Activated naive CD8-positive, alpha-beta T cell treated with anti-CD3 and anti-CD28 coated beads, Interleukin-2, amount 50 U/mL, for 16 hours (primary cell): Measurements from ENCODE around the gene NLK.
"Not testable (repeated sequence)": the region's sequence is repeated elsewhere in the genome, so short reads cannot be mapped to it uniquely, and the experiment has no call there.

Source experiments
- DNase-seq: peaks from one replicate; pipeline ENCODE4 v3.0.0-alpha.2; 2020; ENCODE audit warnings: low read depth, low spot score

The NLK gene

GRCh38 chr17:28155405-28155804 lies 112.9 kb downstream of the NLK start:
- not testable (repeated sequence) for DNase-seq

- no peak for DNase-seq
Measured at GRCh38 chr17:28159004-28159403, 116.5 kb downstream of the NLK start.

GRCh38 chr17:28159924-28160323 lies 117.4 kb downstream of the NLK start:
- no peak for DNase-seq

- DNase-seq: no peak
Measured at GRCh38 chr17:28160610-28161009, 118.1 kb downstream of the NLK start.

- no peak for DNase-seq
Measured at GRCh38 chr17:28161311-28161710, 118.8 kb downstream of the NLK start.

- DNase-seq: no peak
Measured at GRCh38 chr17:28166478-28166877, 124.0 kb downstream of the NLK start.

- DNase-seq: no peak
Measured at GRCh38 chr17:28169621-28170349, 127.3 kb downstream of the NLK start.

- DNase-seq: no peak
Measured at GRCh38 chr17:28170771-28171170, 128.3 kb downstream of the NLK start.

- no peak for DNase-seq
Measured at GRCh38 chr17:28173031-28173561, 130.6 kb downstream of the NLK start.

- no peak for DNase-seq
Measured at GRCh38 chr17:28173801-28174200, 131.3 kb downstream of the NLK start.

GRCh38 chr17:28174352-28175046 lies 132.0 kb downstream of the NLK start:
- no peak for DNase-seq

- no peak for DNase-seq
Measured at GRCh38 chr17:28177351-28177750, 134.9 kb downstream of the NLK start.

GRCh38 chr17:28178800-28179199 lies 136.3 kb downstream of the NLK start:
- DNase-seq: no peak

- DNase-seq: no peak
Measured at GRCh38 chr17:28180449-28180848, 138.0 kb downstream of the NLK start.

- DNase-seq: no peak
Measured at GRCh38 chr17:28181568-28181967, 139.1 kb downstream of the NLK start.

- DNase-seq: no peak
Measured at GRCh38 chr17:28182559-28182958, 140.1 kb downstream of the NLK start.

GRCh38 chr17:28185658-28186057 lies 143.2 kb downstream of the NLK start:
- no peak for DNase-seq

GRCh38 chr17:28186472-28186871 lies 144.0 kb downstream of the NLK start:
- DNase-seq: not testable (repeated sequence)

- DNase-seq: no peak
Measured at GRCh38 chr17:28187931-28188330, 145.5 kb downstream of the NLK start.

- DNase-seq: no peak
Measured at GRCh38 chr17:28188841-28189263, 146.4 kb downstream of the NLK start.

- DNase-seq: no peak
Measured at GRCh38 chr17:28189667-28190066, 147.2 kb downstream of the NLK start.

GRCh38 chr17:28191018-28191417 lies 148.5 kb downstream of the NLK start:
- DNase-seq: no peak

GRCh38 chr17:28193241-28193640 lies 150.8 kb downstream of the NLK start:
- DNase-seq: no peak
